ENCODE results near the gene MRPS34.

GRCh38 chr16:1780677-1781072 lies 7.7 kb upstream of the MRPS34 start:
- no peak for TF ChIP-seq MAX (IDR thresholded peaks at IDR 0.05; ENCODE audit: low read depth, low read length)
- TF ChIP-seq, protein P1, sequence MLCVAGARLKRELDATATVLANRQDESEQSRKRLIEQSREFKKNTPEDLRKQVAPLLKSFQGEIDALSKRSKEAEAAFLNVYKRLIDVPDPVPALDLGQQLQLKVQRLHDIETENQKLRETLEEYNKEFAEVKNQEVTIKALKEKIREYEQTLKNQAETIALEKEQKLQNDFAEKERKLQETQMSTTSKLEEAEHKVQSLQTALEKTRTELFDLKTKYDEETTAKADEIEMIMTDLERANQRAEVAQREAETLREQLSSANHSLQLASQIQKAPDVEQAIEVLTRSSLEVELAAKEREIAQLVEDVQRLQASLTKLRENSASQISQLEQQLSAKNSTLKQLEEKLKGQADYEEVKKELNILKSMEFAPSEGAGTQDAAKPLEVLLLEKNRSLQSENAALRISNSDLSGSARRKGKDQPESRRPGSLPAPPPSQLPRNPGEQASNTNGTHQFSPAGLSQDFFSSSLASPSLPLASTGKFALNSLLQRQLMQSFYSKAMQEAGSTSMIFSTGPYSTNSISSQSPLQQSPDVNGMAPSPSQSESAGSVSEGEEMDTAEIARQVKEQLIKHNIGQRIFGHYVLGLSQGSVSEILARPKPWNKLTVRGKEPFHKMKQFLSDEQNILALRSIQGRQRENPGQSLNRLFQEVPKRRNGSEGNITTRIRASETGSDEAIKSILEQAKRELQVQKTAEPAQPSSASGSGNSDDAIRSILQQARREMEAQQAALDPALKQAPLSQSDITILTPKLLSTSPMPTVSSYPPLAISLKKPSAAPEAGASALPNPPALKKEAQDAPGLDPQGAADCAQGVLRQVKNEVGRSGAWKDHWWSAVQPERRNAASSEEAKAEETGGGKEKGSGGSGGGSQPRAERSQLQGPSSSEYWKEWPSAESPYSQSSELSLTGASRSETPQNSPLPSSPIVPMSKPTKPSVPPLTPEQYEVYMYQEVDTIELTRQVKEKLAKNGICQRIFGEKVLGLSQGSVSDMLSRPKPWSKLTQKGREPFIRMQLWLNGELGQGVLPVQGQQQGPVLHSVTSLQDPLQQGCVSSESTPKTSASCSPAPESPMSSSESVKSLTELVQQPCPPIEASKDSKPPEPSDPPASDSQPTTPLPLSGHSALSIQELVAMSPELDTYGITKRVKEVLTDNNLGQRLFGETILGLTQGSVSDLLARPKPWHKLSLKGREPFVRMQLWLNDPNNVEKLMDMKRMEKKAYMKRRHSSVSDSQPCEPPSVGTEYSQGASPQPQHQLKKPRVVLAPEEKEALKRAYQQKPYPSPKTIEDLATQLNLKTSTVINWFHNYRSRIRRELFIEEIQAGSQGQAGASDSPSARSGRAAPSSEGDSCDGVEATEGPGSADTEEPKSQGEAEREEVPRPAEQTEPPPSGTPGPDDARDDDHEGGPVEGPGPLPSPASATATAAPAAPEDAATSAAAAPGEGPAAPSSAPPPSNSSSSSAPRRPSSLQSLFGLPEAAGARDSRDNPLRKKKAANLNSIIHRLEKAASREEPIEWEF (IDR thresholded peaks at IDR 0.05; ENCODE audit: insufficient replicate concordance, low read depth, low read length): no peak
- TF ChIP-seq, protein P2, sequence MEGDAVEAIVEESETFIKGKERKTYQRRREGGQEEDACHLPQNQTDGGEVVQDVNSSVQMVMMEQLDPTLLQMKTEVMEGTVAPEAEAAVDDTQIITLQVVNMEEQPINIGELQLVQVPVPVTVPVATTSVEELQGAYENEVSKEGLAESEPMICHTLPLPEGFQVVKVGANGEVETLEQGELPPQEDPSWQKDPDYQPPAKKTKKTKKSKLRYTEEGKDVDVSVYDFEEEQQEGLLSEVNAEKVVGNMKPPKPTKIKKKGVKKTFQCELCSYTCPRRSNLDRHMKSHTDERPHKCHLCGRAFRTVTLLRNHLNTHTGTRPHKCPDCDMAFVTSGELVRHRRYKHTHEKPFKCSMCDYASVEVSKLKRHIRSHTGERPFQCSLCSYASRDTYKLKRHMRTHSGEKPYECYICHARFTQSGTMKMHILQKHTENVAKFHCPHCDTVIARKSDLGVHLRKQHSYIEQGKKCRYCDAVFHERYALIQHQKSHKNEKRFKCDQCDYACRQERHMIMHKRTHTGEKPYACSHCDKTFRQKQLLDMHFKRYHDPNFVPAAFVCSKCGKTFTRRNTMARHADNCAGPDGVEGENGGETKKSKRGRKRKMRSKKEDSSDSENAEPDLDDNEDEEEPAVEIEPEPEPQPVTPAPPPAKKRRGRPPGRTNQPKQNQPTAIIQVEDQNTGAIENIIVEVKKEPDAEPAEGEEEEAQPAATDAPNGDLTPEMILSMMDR (IDR thresholded peaks at IDR 0.05 in 2 of 3, conservative IDR thresholded peaks at IDR 0.05 in 1 of 3; ENCODE audit: control insufficient read depth in 2 of 3, extremely low read depth in 1 of 3, insufficient read depth in 1 of 3, low read depth in 3 of 3, low read length in 3 of 3): no peak
- TF ChIP-seq RELA (IDR thresholded peaks at IDR 0.05; ENCODE audit: borderline replicate concordance, partially characterized antibody): no peak
- TF ChIP-seq, protein P3, sequence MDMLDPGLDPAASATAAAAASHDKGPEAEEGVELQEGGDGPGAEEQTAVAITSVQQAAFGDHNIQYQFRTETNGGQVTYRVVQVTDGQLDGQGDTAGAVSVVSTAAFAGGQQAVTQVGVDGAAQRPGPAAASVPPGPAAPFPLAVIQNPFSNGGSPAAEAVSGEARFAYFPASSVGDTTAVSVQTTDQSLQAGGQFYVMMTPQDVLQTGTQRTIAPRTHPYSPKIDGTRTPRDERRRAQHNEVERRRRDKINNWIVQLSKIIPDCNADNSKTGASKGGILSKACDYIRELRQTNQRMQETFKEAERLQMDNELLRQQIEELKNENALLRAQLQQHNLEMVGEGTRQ (IDR thresholded peaks at IDR 0.05; ENCODE audit: borderline replicate concordance, low read depth, low read length): no peak
- TF ChIP-seq JUND (IDR thresholded peaks at IDR 0.05; ENCODE audit: low read depth, low read length): no peak
- no peak for TF ChIP-seq FOXK2 (IDR thresholded peaks at IDR 0.05)
- no peak for TF ChIP-seq POLR2AphosphoS5 (IDR thresholded peaks at IDR 0.05; ENCODE audit: low read length)
- TF ChIP-seq RBBP5 (conservative IDR thresholded peaks at IDR 0.05): no peak
- no peak for TF ChIP-seq ZNF207 (IDR thresholded peaks at IDR 0.05; ENCODE audit: borderline replicate concordance)
- TF ChIP-seq SIX5 (IDR thresholded peaks at IDR 0.05; ENCODE audit: low read depth, low read length, severe bottlenecking): no peak
- TF ChIP-seq EP300 (IDR thresholded peaks at IDR 0.05; ENCODE audit: borderline replicate concordance in 1 of 2, control insufficient read depth in 1 of 2, low read depth in 2 of 2, low read length in 2 of 2): no peak
- TF ChIP-seq RCOR1 (conservative IDR thresholded peaks at IDR 0.05; ENCODE audit: low read depth, low read length): no peak

All from GM12878 (cell line).